GM21528 (cell line): Measurements from ENCODE around the gene SRSF5.

Experiments
- ATAC-seq: cut with Tn5 transposase; IDR thresholded peaks from one replicate; pipeline ENCODE4 v1.9.1; 2021; ENCODE audit warnings: mild to moderate bottlenecking, moderate library complexity; ENCODE audit not compliant: unreplicated experiment, low FRiP score

The SRSF5 gene

GRCh38 chr14:69769623-69770022, 2.7 kb downstream of the SRSF5 start:
- ATAC-seq: no peak

GRCh38 chr14:69770559-69770958, 3.6 kb downstream of the SRSF5 start:
- no peak for ATAC-seq

GRCh38 chr14:69771136-69771535, 4.2 kb downstream of the SRSF5 start:
- no peak for ATAC-seq

- no peak for ATAC-seq
Observed at GRCh38 chr14:69772082-69773017, 5.4 kb downstream of the SRSF5 start.

GRCh38 chr14:69773571-69774276, 6.8 kb downstream of the SRSF5 start:
- no peak for ATAC-seq

- no peak for ATAC-seq
Observed at GRCh38 chr14:69775012-69775411, 8.1 kb downstream of the SRSF5 start.

GRCh38 chr14:69776875-69777453, 10.0 kb downstream of the SRSF5 start:
- ATAC-seq: no peak

- ATAC-seq: no peak
Observed at GRCh38 chr14:69779088-69779487, 12.1 kb downstream of the SRSF5 start.

- no peak for ATAC-seq
Observed at GRCh38 chr14:69780092-69780491, 13.2 kb downstream of the SRSF5 start.

GRCh38 chr14:69780952-69781351, 14.0 kb downstream of the SRSF5 start:
- no peak for ATAC-seq

- no peak for ATAC-seq
Observed at GRCh38 chr14:69784942-69785341, 18.0 kb downstream of the SRSF5 start.

- ATAC-seq: no peak
Observed at GRCh38 chr14:69786603-69787002, 19.7 kb downstream of the SRSF5 start.

GRCh38 chr14:69789118-69789640, 22.2 kb downstream of the SRSF5 start:
- no peak for ATAC-seq

- no peak for ATAC-seq
Observed at GRCh38 chr14:69792887-69793421, 26.0 kb downstream of the SRSF5 start.

- ATAC-seq: no peak
Observed at GRCh38 chr14:69794791-69795190, 27.8 kb downstream of the SRSF5 start.

GRCh38 chr14:69795691-69796090, 28.7 kb downstream of the SRSF5 start:
- no peak for ATAC-seq

- ATAC-seq: no peak
Observed at GRCh38 chr14:69796797-69797500, 30.0 kb downstream of the SRSF5 start, which contains the start of gene SLC10A1. Gene SLC10A1, minus strand, starts transcription at chr14:69797241. Its CDS starts 86 bp downstream, at chr14:69797155.

- no peak for ATAC-seq
Observed at GRCh38 chr14:69797573-69798338, 30.8 kb downstream of the SRSF5 start.

- ATAC-seq: no peak
Observed at GRCh38 chr14:69798339-69798735, 31.4 kb downstream of the SRSF5 start.
